ENCODE measurements around the gene RGS16. TPM values are rescaled to one million over a fixed set of nuclear protein-coding genes. Genes with fewer than 3 reads are reported as not detected.

Gene RGS16
- total and polyA plus RNA-seq, 12 donors = 0.36 to 7.8 (median 3.7) TPM

- TF ChIP-seq CTCF (IDR thresholded peaks at IDR 0.05) (no peak), POLR2A (IDR thresholded peaks at IDR 0.05) (no peak)
- intact Hi-C loops (cut with DNase I) = no loop called here
- WGBS, 4 donors = 96 to 98% (median 96%) methylated on average over 2 of the region's 2 CpGs
- Histone ChIP-seq H3K9me3 (replicated peaks in 1 of 3) (no peaks in the 10 kb centered on the region), H3K4me3 (no peak overlapping the region), H3K36me3 (replicated peaks in 1 of 2) (peaks cover 0 to 12% of the 10 kb centered on the region in 2 donors), H3K4me1 (replicated peaks in 1 of 2) (no peaks in the 10 kb centered on the region), H3K27me3 (no peaks in the 10 kb centered on the region), H3K27ac (no peak overlapping the region)
- DNase-seq = no peak
Observed at GRCh38 chr1:182570611-182570970, 33.6 kb downstream of the RGS16 start.

GRCh38 chr1:182569939-182570610 lies 34.1 kb downstream of the RGS16 start:
- 81 to 86% (median 81%) methylated on average over 6 of the region's 6 CpGs for WGBS, 4 donors
- H3K27me3 ChIP-seq = no peaks in the 10 kb centered on the region
- intact Hi-C loops (cut with DNase I) = no loop called here

GRCh38 chr1:182568647-182569284 lies 35.4 kb downstream of the RGS16 start:
- H3K27ac ChIP-seq = no peak overlapping the region
- no peaks in the 10 kb centered on the region for H3K4me1 ChIP-seq (replicated peaks in 1 of 2)
- no peak for DNase-seq
- TF ChIP-seq CTCF (IDR thresholded peaks at IDR 0.05) (no peak), POLR2A (IDR thresholded peaks at IDR 0.05) (no peak)
- WGBS, 4 donors = 54 to 92% (median 90%) methylated on average over 3 of the region's 3 CpGs
- intact Hi-C loops (cut with DNase I) = no loop called here
- H3K9me3 ChIP-seq (replicated peaks in 1 of 3) = no peaks in the 10 kb centered on the region
- H3K4me3 ChIP-seq = no peak overlapping the region
- no peaks in the 10 kb centered on the region for H3K27me3 ChIP-seq
- no peaks in the 10 kb centered on the region for H3K36me3 ChIP-seq (replicated peaks in 1 of 2)

More at GRCh38 chr1:182569939-182570610, 34.1 kb downstream of the RGS16 start:
- TF ChIP-seq POLR2A (IDR thresholded peaks at IDR 0.05) (no peak), CTCF (IDR thresholded peaks at IDR 0.05) (no peak)
- no peak overlapping the region for H3K4me3 ChIP-seq
- peaks cover 0 to 8% of the 10 kb centered on the region in 2 donors for H3K36me3 ChIP-seq (replicated peaks in 1 of 2)
- no peaks in the 10 kb centered on the region for H3K4me1 ChIP-seq (replicated peaks in 1 of 2)
- no peaks in the 10 kb centered on the region for H3K9me3 ChIP-seq (replicated peaks in 1 of 3)
- H3K27ac ChIP-seq = no peak overlapping the region
- DNase-seq = no peak

- 92 to 94% (median 94%) methylated on average over 5 of the region's 5 CpGs for whole genome bisulfite sequencing, 4 donors
Observed at GRCh38 chr1:182567629-182568028, 36.6 kb downstream of the RGS16 start.

More at GRCh38 chr1:182567629-182568028, 36.6 kb downstream of the RGS16 start:
- DNase-seq = no peak
- H3K36me3 ChIP-seq (replicated peaks in 1 of 2) = no peaks in the 10 kb centered on the region
- intact Hi-C loops (cut with DNase I) = no loop called here
- H3K4me3 ChIP-seq = no peak overlapping the region
- no peak for TF ChIP-seq POLR2A (IDR thresholded peaks at IDR 0.05)
- TF ChIP-seq CTCF (IDR thresholded peaks at IDR 0.05) = no peak
- no peaks in the 10 kb centered on the region for H3K4me1 ChIP-seq (replicated peaks in 1 of 2)
- H3K27me3 ChIP-seq = no peaks in the 10 kb centered on the region
- no peak overlapping the region for H3K27ac ChIP-seq
- no peaks in the 10 kb centered on the region for H3K9me3 ChIP-seq (replicated peaks in 1 of 3)
